ENCODE results near the gene RAD9A.
A peak's percentile ranks its signal among the peaks of the same experiment; 100 is the strongest.

RAD9A gene

GRCh38 chr11:67400251-67400941 is 8.6 kb downstream of the RAD9A start:
- Histone ChIP-seq H3K36me3 (ENCODE audit: control insufficient read depth in 2 of 2, insufficient read depth in 1 of 2, low read length in 2 of 2) (peaks cover 0 to 51% of the 10 kb centered on the region in 2 experiments; a peak in 2 of 3 replicates), H3K4me1 (ENCODE audit: control insufficient read depth, insufficient read depth, low read length) (no peaks in the 10 kb centered on the region), H3K4me3 (ENCODE audit: low read depth, low read length) (peak overlapping the region; percentile 79), H3K9me3 (ENCODE audit: control insufficient read depth, insufficient read depth, low read depth, low read length) (no peaks in the 10 kb centered on the region), H3K27ac (ENCODE audit: extremely low read depth, low read depth, low read length) (no peak overlapping the region)
- TF ChIP-seq ZNF621 (tag by site-specific recombination; IDR thresholded peaks at IDR 0.05) (no peak), TCF7L2 (IDR thresholded peaks at IDR 0.05; ENCODE audit: borderline replicate concordance, low read depth, low read length) (no peak), SP2 (tag by site-specific recombination; IDR thresholded peaks at IDR 0.05) (0 out of 2 replicates have a peak, but pooled peaks have one; percentile 10), ZBTB20 (tag by site-specific recombination; IDR thresholded peaks at IDR 0.05) (peak; percentile 68; the same call in 1 of the 2 replicates)
- TF ChIP-seq, protein P1, sequence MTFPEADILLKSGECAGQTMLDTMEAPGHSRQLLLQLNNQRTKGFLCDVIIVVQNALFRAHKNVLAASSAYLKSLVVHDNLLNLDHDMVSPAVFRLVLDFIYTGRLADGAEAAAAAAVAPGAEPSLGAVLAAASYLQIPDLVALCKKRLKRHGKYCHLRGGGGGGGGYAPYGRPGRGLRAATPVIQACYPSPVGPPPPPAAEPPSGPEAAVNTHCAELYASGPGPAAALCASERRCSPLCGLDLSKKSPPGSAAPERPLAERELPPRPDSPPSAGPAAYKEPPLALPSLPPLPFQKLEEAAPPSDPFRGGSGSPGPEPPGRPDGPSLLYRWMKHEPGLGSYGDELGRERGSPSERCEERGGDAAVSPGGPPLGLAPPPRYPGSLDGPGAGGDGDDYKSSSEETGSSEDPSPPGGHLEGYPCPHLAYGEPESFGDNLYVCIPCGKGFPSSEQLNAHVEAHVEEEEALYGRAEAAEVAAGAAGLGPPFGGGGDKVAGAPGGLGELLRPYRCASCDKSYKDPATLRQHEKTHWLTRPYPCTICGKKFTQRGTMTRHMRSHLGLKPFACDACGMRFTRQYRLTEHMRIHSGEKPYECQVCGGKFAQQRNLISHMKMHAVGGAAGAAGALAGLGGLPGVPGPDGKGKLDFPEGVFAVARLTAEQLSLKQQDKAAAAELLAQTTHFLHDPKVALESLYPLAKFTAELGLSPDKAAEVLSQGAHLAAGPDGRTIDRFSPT (tag by site-specific recombination; IDR thresholded peaks at IDR 0.05), result no peak
- TF ChIP-seq, protein P2, sequence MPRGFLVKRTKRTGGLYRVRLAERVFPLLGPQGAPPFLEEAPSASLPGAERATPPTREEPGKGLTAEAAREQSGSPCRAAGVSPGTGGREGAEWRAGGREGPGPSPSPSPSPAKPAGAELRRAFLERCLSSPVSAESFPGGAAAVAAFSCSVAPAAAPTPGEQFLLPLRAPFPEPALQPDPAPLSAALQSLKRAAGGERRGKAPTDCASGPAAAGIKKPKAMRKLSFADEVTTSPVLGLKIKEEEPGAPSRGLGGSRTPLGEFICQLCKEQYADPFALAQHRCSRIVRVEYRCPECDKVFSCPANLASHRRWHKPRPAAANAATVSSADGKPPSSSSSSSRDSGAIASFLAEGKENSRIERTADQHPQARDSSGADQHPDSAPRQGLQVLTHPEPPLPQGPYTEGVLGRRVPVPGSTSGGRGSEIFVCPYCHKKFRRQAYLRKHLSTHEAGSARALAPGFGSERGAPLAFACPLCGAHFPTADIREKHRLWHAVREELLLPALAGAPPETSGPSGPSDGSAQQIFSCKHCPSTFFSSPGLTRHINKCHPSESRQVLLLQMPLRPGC (tag by site-specific recombination; IDR thresholded peaks at IDR 0.05), result no peak
- ChIA-PET POLR2A (interaction anchor here (1.0 to 3.3 kb wide), 15 partner anchors 8 to 105 kb away, joined by 3 to 53 read pairs (median 9); partner anchors contain the start of genes AIP, CORO1B, PITPNM1 and POLD4), CTCF (interaction anchor here (0.6 to 2.8 kb wide), 12 partner anchors 8 to 106 kb away, joined by 4 to 20 read pairs (median 7); partner anchors contain the start of genes PITPNM1, RAD9A and TMEM134)

- peak overlapping the region; percentile 79 for H3K4me3 ChIP-seq (ENCODE audit: low read depth, low read length)
- H3K27ac ChIP-seq (ENCODE audit: extremely low read depth, low read depth, low read length), result peak overlapping the region; percentile 88
- H3K4me1 ChIP-seq (ENCODE audit: control insufficient read depth, insufficient read depth, low read length), result no peaks in the 10 kb centered on the region
- ChIA-PET CTCF (interaction anchor here (0.5 to 2.8 kb wide), 22 partner anchors 9 to 393 kb away, joined by 3 to 20 read pairs (median 6); partner anchors contain the start of genes PITPNM1, RAD9A and TMEM134), POLR2A (interaction anchor here (1.0 to 3.3 kb wide), 24 partner anchors 9 to 229 kb away, joined by 3 to 53 read pairs (median 6); partner anchors contain the start of genes AIP, CORO1B, GSTP1 and NUDT8)
- peaks cover 0 to 45% of the 10 kb centered on the region in 2 experiments; a peak in 2 of 3 replicates for H3K36me3 ChIP-seq (ENCODE audit: control insufficient read depth in 2 of 2, insufficient read depth in 1 of 2, low read length in 2 of 2)
- no peaks in the 10 kb centered on the region for H3K9me3 ChIP-seq (ENCODE audit: control insufficient read depth, insufficient read depth, low read depth, low read length)
- TF ChIP-seq ZNF341 (tag by site-specific recombination; IDR thresholded peaks at IDR 0.05; ENCODE audit: low read depth) (peak; percentile 22; the same call in 1 of the 2 replicates), ZBTB8A (tag by site-specific recombination; IDR thresholded peaks at IDR 0.05) (no peak), ZBTB26 (tag by site-specific recombination; optimal IDR thresholded peaks at IDR 0.05) (peak; percentile 72), ZNF76 (tag by site-specific recombination; IDR thresholded peaks at IDR 0.05; ENCODE audit: borderline replicate concordance, low read depth) (0 out of 2 replicates have a peak, but pooled peaks have one; percentile 14), ZNF530 (tag by site-specific recombination; IDR thresholded peaks at IDR 0.05; ENCODE audit: low read depth) (no peak), ZBTB1 (tag by site-specific recombination; IDR thresholded peaks at IDR 0.05) (no peak), ZBTB20 (tag by site-specific recombination; IDR thresholded peaks at IDR 0.05) (peak; percentile 21; the same call in 1 of the 2 replicates), CTCF (tag by site-specific recombination; IDR thresholded peaks at IDR 0.05) (peak; percentile 54; the same call in 1 of the 2 replicates), TCF7L2 (IDR thresholded peaks at IDR 0.05; ENCODE audit: borderline replicate concordance, low read depth, low read length) (no peak), ZNF335 (tag by site-specific recombination; conservative IDR thresholded peaks at IDR 0.05) (peak; percentile 30; the same call in 1 of the 2 replicates), ZNF548 (tag by site-specific recombination; IDR thresholded peaks at IDR 0.05) (no peak), GLIS1 (tag by site-specific recombination; IDR thresholded peaks at IDR 0.05) (peak; percentile 70)
- TF ChIP-seq, protein P3, sequence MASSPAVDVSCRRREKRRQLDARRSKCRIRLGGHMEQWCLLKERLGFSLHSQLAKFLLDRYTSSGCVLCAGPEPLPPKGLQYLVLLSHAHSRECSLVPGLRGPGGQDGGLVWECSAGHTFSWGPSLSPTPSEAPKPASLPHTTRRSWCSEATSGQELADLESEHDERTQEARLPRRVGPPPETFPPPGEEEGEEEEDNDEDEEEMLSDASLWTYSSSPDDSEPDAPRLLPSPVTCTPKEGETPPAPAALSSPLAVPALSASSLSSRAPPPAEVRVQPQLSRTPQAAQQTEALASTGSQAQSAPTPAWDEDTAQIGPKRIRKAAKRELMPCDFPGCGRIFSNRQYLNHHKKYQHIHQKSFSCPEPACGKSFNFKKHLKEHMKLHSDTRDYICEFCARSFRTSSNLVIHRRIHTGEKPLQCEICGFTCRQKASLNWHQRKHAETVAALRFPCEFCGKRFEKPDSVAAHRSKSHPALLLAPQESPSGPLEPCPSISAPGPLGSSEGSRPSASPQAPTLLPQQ (tag by site-specific recombination; IDR thresholded peaks at IDR 0.05), result no peak
- TF ChIP-seq, protein P4, sequence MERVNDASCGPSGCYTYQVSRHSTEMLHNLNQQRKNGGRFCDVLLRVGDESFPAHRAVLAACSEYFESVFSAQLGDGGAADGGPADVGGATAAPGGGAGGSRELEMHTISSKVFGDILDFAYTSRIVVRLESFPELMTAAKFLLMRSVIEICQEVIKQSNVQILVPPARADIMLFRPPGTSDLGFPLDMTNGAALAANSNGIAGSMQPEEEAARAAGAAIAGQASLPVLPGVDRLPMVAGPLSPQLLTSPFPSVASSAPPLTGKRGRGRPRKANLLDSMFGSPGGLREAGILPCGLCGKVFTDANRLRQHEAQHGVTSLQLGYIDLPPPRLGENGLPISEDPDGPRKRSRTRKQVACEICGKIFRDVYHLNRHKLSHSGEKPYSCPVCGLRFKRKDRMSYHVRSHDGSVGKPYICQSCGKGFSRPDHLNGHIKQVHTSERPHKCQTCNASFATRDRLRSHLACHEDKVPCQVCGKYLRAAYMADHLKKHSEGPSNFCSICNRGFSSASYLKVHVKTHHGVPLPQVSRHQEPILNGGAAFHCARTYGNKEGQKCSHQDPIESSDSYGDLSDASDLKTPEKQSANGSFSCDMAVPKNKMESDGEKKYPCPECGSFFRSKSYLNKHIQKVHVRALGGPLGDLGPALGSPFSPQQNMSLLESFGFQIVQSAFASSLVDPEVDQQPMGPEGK (tag by site-specific recombination; IDR thresholded peaks at IDR 0.05), result peak; percentile 58; the same call in 1 of the 2 replicates
Measured at GRCh38 chr11:67400942-67401494, 9.2 kb downstream of the RAD9A start.

Measured in HEK293 (cell line).